Measurements from ENCODE around the gene WDR45B.
"Not testable (repeated sequence)": the region's sequence is repeated elsewhere in the genome, so short reads cannot be mapped to it uniquely, and the experiment has no call there.

WDR45B gene

GRCh38 chr17:82587234-82588086 is 60.8 kb downstream of the WDR45B start:
- no peak for DNase-seq (ENCODE audit: extremely low read depth, low read depth)
- no peak overlapping the region for H3K4me3 ChIP-seq (replicated peaks; ENCODE audit: low read depth, low read length)
- TF ChIP-seq, protein P1, sequence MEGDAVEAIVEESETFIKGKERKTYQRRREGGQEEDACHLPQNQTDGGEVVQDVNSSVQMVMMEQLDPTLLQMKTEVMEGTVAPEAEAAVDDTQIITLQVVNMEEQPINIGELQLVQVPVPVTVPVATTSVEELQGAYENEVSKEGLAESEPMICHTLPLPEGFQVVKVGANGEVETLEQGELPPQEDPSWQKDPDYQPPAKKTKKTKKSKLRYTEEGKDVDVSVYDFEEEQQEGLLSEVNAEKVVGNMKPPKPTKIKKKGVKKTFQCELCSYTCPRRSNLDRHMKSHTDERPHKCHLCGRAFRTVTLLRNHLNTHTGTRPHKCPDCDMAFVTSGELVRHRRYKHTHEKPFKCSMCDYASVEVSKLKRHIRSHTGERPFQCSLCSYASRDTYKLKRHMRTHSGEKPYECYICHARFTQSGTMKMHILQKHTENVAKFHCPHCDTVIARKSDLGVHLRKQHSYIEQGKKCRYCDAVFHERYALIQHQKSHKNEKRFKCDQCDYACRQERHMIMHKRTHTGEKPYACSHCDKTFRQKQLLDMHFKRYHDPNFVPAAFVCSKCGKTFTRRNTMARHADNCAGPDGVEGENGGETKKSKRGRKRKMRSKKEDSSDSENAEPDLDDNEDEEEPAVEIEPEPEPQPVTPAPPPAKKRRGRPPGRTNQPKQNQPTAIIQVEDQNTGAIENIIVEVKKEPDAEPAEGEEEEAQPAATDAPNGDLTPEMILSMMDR (IDR thresholded peaks at IDR 0.05; ENCODE audit: low read depth, low read length, missing control alignments) = no peak

- H3K4me3 ChIP-seq (replicated peaks; ENCODE audit: low read depth, low read length) = no peak overlapping the region
- DNase-seq (ENCODE audit: extremely low read depth, low read depth) = no peak
Observed at GRCh38 chr17:82586576-82587233, 61.5 kb downstream of the WDR45B start.

DNA sequence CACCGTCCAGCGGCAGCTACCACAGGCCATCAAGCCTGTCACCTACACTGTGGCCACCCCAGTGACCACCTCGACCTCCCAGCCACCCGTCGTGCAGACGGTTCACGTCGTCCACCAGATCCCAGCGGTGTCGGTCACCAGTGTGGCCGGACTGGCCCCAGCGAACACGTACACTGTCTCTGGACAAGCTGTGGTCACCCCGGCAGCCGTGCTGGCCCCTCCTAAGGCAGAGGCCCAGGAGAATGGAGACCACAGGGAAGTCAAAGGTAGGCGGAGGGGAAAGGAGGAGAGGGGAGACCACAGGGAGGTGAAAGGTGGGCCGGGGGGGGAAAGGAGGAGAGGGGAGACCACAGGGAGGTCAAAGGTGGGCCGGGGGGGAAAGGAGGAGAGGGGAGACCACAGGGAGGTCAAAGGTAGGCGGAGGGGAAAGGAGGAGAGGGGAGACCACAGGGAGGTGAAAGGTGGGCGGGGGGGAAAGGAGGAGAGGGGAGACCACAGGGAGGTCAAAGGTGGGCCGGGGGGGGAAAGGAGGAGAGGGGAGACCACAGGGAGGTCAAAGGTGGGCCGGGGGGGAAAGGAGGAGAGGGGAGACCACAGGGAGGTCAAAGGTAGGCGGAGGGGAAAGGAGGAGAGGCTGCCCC is 62.2 kb downstream of the WDR45B start:
- not testable (repeated sequence) for DNase-seq (ENCODE audit: extremely low read depth, low read depth); H3K4me3 ChIP-seq (replicated peaks; ENCODE audit: low read depth, low read length)

More at GRCh38 chr17:82586576-82587233, 61.5 kb downstream of the WDR45B start:
- TF ChIP-seq, protein P1 (IDR thresholded peaks at IDR 0.05; ENCODE audit: low read depth, low read length, missing control alignments) = no peak

DNA sequence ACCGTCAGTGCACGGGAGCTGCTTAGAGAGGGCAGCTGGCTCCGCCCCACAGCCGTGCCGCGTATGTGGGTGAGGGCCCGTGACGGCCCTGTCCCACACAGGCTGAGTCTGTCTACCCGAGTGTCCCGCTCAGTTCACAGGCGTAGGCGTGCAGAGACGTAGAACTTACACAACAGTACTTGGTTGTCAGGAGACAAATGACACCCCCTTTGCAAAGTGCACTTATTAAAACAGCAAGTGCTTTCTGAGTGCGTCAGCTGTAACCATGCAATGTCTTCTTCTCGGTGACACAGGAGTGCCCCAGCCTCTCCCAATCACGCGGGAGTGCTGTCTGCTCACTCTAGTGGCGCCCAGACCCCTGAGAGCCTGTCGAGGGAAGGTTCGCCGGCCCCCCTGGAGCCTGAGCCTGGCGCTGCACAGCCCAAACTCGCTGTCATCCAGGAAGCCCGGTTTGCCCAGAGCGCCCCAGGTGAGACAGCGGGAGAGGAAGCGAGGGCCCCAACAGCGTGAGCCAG is 64.5 kb downstream of the WDR45B start:
- H3K4me3 ChIP-seq (replicated peaks; ENCODE audit: low read depth, low read length) = no peak overlapping the region
- TF ChIP-seq, protein P1 (IDR thresholded peaks at IDR 0.05; ENCODE audit: low read depth, low read length, missing control alignments) = no peak
- no peak for DNase-seq (ENCODE audit: extremely low read depth, low read depth)

DNA sequence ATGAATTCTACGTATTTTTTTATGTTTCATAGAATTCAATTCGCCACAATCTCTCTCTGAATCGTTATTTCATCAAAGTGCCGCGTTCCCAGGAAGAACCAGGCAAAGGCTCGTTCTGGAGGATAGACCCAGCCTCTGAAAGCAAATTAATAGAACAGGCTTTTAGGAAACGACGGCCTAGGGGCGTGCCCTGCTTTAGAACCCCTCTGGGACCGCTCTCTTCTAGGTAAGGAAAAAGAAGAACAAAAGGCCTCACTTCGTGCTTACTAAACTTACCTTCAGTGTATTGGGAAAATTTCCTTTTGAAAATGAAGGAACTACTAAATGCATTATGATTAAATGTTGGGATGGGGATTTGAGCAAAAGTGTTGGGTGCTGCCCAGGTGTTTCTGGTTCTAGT is 65.5 kb downstream of the WDR45B start:
- no peak overlapping the region for H3K4me3 ChIP-seq (replicated peaks; ENCODE audit: low read depth, low read length)

DNA sequence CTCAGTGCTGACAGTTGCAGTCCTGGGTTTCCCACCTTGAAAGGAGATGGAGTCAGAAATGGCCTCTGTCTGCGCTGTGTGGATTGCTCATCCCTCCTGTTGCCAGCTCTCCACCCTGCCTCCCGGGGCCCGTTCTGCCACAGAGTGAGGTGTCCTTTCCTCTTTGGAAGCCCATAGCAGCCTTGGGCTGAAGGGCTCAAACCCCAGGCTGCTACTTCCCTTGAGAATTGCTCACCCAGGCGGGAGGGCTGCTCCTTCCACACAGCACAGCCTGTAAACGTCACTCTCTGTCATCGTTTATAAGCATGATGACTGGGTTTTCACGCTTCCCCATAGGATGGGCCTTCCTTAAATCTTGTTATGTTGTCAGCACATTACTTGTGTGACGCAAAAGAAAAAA is 66.0 kb downstream of the WDR45B start:
- DNase-seq (ENCODE audit: extremely low read depth, low read depth) = no peak
- no peak overlapping the region for H3K4me3 ChIP-seq (replicated peaks; ENCODE audit: low read depth, low read length)
- TF ChIP-seq, protein P1 (IDR thresholded peaks at IDR 0.05; ENCODE audit: low read depth, low read length, missing control alignments) = no peak

More for the DNA sequence above, 65.5 kb downstream of the WDR45B start:
- DNase-seq (ENCODE audit: extremely low read depth, low read depth) = no peak
- TF ChIP-seq, protein P1 (IDR thresholded peaks at IDR 0.05; ENCODE audit: low read depth, low read length, missing control alignments) = no peak

DNA sequence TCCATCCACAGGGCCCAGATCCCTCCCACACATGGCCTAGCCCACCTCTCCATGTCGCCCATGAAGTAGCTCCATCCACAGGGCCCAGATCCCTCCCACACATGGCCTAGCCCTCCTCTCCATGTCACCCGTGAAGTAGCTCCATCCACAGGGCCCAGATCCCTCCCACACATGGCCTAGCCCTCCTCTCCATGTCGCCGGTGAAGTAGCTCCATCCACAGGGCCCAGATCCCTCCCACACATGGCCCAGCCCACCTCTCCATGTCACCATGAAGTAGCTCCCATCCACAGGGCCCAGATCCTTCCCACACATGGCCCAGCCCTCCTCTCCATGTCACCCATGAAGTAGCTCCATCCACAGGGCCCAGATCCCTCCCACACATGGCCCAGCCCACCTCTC is 68.3 kb downstream of the WDR45B start:
- not testable (repeated sequence) for H3K4me3 ChIP-seq (replicated peaks; ENCODE audit: low read depth, low read length); DNase-seq (ENCODE audit: extremely low read depth, low read depth)
